Testis (tissue), 3 donors: ENCODE results near the gene SNN. TPM values are rescaled to one million over a fixed set of nuclear protein-coding genes. Genes with fewer than 3 reads are reported as not detected.

Experiments
- DNase-seq: peaks from one replicate; pipeline ENCODE4 v3.0.0-alpha.2; 2019
- H3K27ac ChIP-seq, 2 donors: fragments of 200-600 bp; sonication (generic); one replicate each; pipeline ENCODE4 v1.5.1; 2019
- H3K27me3 ChIP-seq: fragments of 200-600 bp; sonication (generic); one replicate; pipeline ENCODE4 v1.5.1; 2019
- H3K36me3 ChIP-seq: fragments of 200-600 bp; sonication (generic); one replicate; pipeline ENCODE4 v1.5.1; 2017; ENCODE audit warnings: low read depth; ENCODE audit errors: missing control alignments
- H3K4me1 ChIP-seq: fragments of 200-600 bp; sonication (generic); one replicate; pipeline ENCODE4 v1.5.1; 2019
- H3K4me3 ChIP-seq, 2 donors: fragments of 200-600 bp; sonication (generic); one replicate each; pipeline ENCODE4 v1.5.1; 2017 to 2019
- H3K9me3 ChIP-seq: fragments of 200-600 bp; sonication (generic); one replicate; pipeline ENCODE4 v1.5.1; 2017
- CTCF ChIP-seq, 3 experiments: fragments of 450-650 bp in 2 of 3; fragments of 200-600 bp in 1 of 3; sonication (generic) in 1 of 3; IDR thresholded peaks; one replicate each; pipeline ENCODE4 v1.5.1; 2016 to 2019; ENCODE audit warnings: antibody characterized with exemption in 3 of 3, mild to moderate bottlenecking in 2 of 3, moderate library complexity in 1 of 3
- POLR2A ChIP-seq: fragments of 450-650 bp; IDR thresholded peaks from one replicate; pipeline ENCODE4 v1.6.1; 2017; ENCODE audit warnings: antibody characterized with exemption, mild to moderate bottlenecking, moderate library complexity
- WGBS, 2 donors: methylation state at CpG; one replicate each; pipeline ENCODE4 v1.1.5; 2018; 5-methylcytosine and 5-hydroxymethylcytosine counted together
- intact Hi-C: fragments of 100-400 bp; cut with DNase I; formaldehyde crosslinking; loops from one replicate; pipeline ENCODE4 v1.15.1; 2023; ENCODE audit warnings: low total_unique reads
- polyA plus RNA-seq: library from polyadenylated mRNA; stranded (reverse); fragments of 350-450 nt; fragmentation: Illumina TruSeq; extraction: RNeasy Lipid Tissue Mini Kit (QIAGEN cat#74804); gene quantifications from one replicate; pipeline ENCODE4 v1.2.3, GENCODE V29; 2014; ENCODE audit warnings: low read depth, low replicate concordance; ENCODE audit not compliant: insufficient read depth
- total RNA-seq, 2 donors: library from RNA; depleted of rRNA; stranded (reverse); fragments of >200 nt; gene quantifications; one replicate each; pipeline ENCODE4 v1.2.3, GENCODE V29; 2016

Gene SNN
- total and polyA plus RNA-seq, 3 donors from 2014 or later, result 7.0 to 10.3 (median 10.1) TPM

- 88 to 95% methylated on average over 8 of the region's 8 CpGs for WGBS, 2 donors
- Histone ChIP-seq H3K27ac (no peak overlapping the region), H3K27me3 (no peaks in the 10 kb centered on the region), H3K4me1 (peaks cover 4% of the 10 kb centered on the region), H3K4me3 (no peak overlapping the region), H3K36me3 (no peaks in the 10 kb centered on the region), H3K9me3 (no peaks in the 10 kb centered on the region)
- DNase-seq, result no peak
- intact Hi-C loops, result no loop called here
- TF ChIP-seq CTCF (IDR thresholded peaks at IDR 0.05) (no peak), POLR2A (no peak)
Measured at GRCh38 chr16:11657556-11657955, 10.7 kb upstream of the SNN start.

- Histone ChIP-seq H3K4me1 (peaks cover 4% of the 10 kb centered on the region), H3K27me3 (no peaks in the 10 kb centered on the region), H3K9me3 (no peaks in the 10 kb centered on the region), H3K4me3 (no peak overlapping the region), H3K36me3 (no peaks in the 10 kb centered on the region), H3K27ac (peak overlapping the region in 1 of 2 donors; percentile 1)
- DNase-seq, result no peak
- intact Hi-C loops, result no loop called here
- TF ChIP-seq CTCF (IDR thresholded peaks at IDR 0.05) (no peak), POLR2A (no peak)
- WGBS, 2 donors, result 64 to 65% methylated on average over 18 to 19 of the region's 19 CpGs
Measured at GRCh38 chr16:11658896-11659708, 9.2 kb upstream of the SNN start.

- no peaks in the 10 kb centered on the region for H3K36me3 ChIP-seq
- H3K9me3 ChIP-seq, result no peaks in the 10 kb centered on the region
- peaks cover 8% of the 10 kb centered on the region for H3K4me1 ChIP-seq
- no peak overlapping the region for H3K27ac ChIP-seq
- intact Hi-C loops, result no loop called here
- DNase-seq, result no peak
- H3K4me3 ChIP-seq, result no peak overlapping the region
- no peaks in the 10 kb centered on the region for H3K27me3 ChIP-seq
- no peak for TF ChIP-seq POLR2A
- no peak for TF ChIP-seq CTCF (IDR thresholded peaks at IDR 0.05)
- 82 to 84% methylated on average over 12 of the region's 12 CpGs for WGBS, 2 donors
Measured at GRCh38 chr16:11660565-11660964, 7.7 kb upstream of the SNN start.

GRCh38 chr16:11662582-11662981, 5.7 kb upstream of the SNN start:
- no peak for DNase-seq
- no peak overlapping the region for H3K4me3 ChIP-seq
- H3K27me3 ChIP-seq, result no peaks in the 10 kb centered on the region
- TF ChIP-seq POLR2A, result no peak
- no peak for TF ChIP-seq CTCF (IDR thresholded peaks at IDR 0.05)
- no peaks in the 10 kb centered on the region for H3K9me3 ChIP-seq
- H3K27ac ChIP-seq, result no peak overlapping the region
- H3K36me3 ChIP-seq, result no peaks in the 10 kb centered on the region
- peaks cover 8% of the 10 kb centered on the region for H3K4me1 ChIP-seq
- intact Hi-C loops, result no loop called here
- WGBS, 2 donors, result 91 to 95% methylated on average over 4 to 5 of the region's 5 CpGs

GRCh38 chr16:11665071-11665491, 3.2 kb upstream of the SNN start:
- WGBS, 2 donors, result 62 to 64% methylated on average over 10 to 11 of the region's 11 CpGs
- Histone ChIP-seq H3K36me3 (no peaks in the 10 kb centered on the region), H3K27me3 (no peaks in the 10 kb centered on the region), H3K27ac (no peak overlapping the region), H3K9me3 (no peaks in the 10 kb centered on the region), H3K4me1 (peaks cover 14% of the 10 kb centered on the region), H3K4me3 (no peak overlapping the region)
- no peak for DNase-seq
- intact Hi-C loops, result no loop called here
- TF ChIP-seq POLR2A (no peak), CTCF (IDR thresholded peaks at IDR 0.05) (no peak)
